H9 (cell line): ENCODE measurements around the gene SLC6A8. TPM values are rescaled to one million over a fixed set of nuclear protein-coding genes. Genes with fewer than 3 reads are reported as not detected.

Experiments used
- DNase-seq: peaks from one replicate; pipeline ENCODE4 v3.0.0-alpha.2; 2017
- H2AFZ ChIP-seq: one replicate; pipeline ENCODE4 v1.6.1; 2013; ENCODE audit warnings: mild to moderate bottlenecking, low read length, control low read depth, moderate library complexity
- H2AK5ac ChIP-seq: 2 replicates; pipeline ENCODE4 v1.6.1; 2013; ENCODE audit warnings: low read length, control low read depth, mixed read lengths; ENCODE audit not compliant: insufficient read length
- H2BK120ac ChIP-seq: one replicate; pipeline ENCODE4 v1.6.1; 2013; ENCODE audit warnings: low read depth, mild to moderate bottlenecking, low read length, control low read depth, inconsistent platforms; ENCODE audit not compliant: poor library complexity, severe bottlenecking
- H2BK12ac ChIP-seq: 2 replicates; pipeline ENCODE4 v1.6.1; 2013; ENCODE audit warnings: low read length, control low read depth, mixed read lengths, low read depth; ENCODE audit not compliant: insufficient read length
- H2BK15ac ChIP-seq: 2 replicates; pipeline ENCODE4 v1.6.1; 2013; ENCODE audit warnings: low read depth, low read length, control low read depth
- H2BK20ac ChIP-seq: one replicate; pipeline ENCODE4 v1.6.1; 2013; ENCODE audit warnings: low read depth, mild to moderate bottlenecking, low read length, control low read depth, inconsistent platforms; ENCODE audit not compliant: poor library complexity, severe bottlenecking
- H2BK5ac ChIP-seq: 2 replicates; pipeline ENCODE4 v1.6.1; 2013; ENCODE audit warnings: low read length, control low read depth, mixed read lengths; ENCODE audit not compliant: insufficient read length
- H3K14ac ChIP-seq: 2 replicates; pipeline ENCODE4 v1.6.1; 2013; ENCODE audit warnings: low read length, control low read depth; ENCODE audit not compliant: insufficient read depth
- H3K18ac ChIP-seq: 2 replicates; pipeline ENCODE4 v1.6.1; 2013; ENCODE audit warnings: low read depth, mild to moderate bottlenecking, mixed read lengths, low read length, control low read depth; ENCODE audit not compliant: insufficient read length
- H3K23ac ChIP-seq: 2 replicates; pipeline ENCODE4 v1.6.1; 2013; ENCODE audit warnings: low read length, control low read depth, mixed read lengths, low read depth; ENCODE audit not compliant: insufficient read length
- H3K23me2 ChIP-seq: 2 replicates; pipeline ENCODE4 v1.6.1; 2013; ENCODE audit warnings: low read depth, mild to moderate bottlenecking, mixed read lengths, low read length, control low read depth; ENCODE audit not compliant: insufficient read length, poor library complexity, severe bottlenecking
- H3K27ac ChIP-seq: 2 replicates; pipeline ENCODE4 v1.5.1; 2013; ENCODE audit warnings: low read length, control low read depth, mixed read lengths, low read depth; ENCODE audit not compliant: insufficient read length
- H3K27me3 ChIP-seq: 2 replicates; pipeline ENCODE4 v1.6.1; 2013; ENCODE audit warnings: low read length, control low read depth, inconsistent platforms; ENCODE audit not compliant: insufficient read depth
- H3K4ac ChIP-seq: 2 replicates; pipeline ENCODE4 v1.6.1; 2013; ENCODE audit warnings: low read depth, mild to moderate bottlenecking, control low read depth, inconsistent platforms, low read length, moderate library complexity
- H3K4me1 ChIP-seq: 2 replicates; pipeline ENCODE4 v1.6.1; 2013; ENCODE audit warnings: low read length, control low read depth, inconsistent platforms; ENCODE audit not compliant: insufficient read depth
- H3K4me2 ChIP-seq: 2 replicates; pipeline ENCODE4 v1.6.1; 2013; ENCODE audit warnings: low read length, control low read depth, mixed read lengths; ENCODE audit not compliant: insufficient read length, insufficient read depth
- H3K56ac ChIP-seq: 2 replicates; pipeline ENCODE4 v1.6.1; 2013; ENCODE audit warnings: low read depth, mild to moderate bottlenecking, mixed read lengths, low read length, control low read depth; ENCODE audit not compliant: insufficient read length
- H3K79me1 ChIP-seq: 2 replicates; pipeline ENCODE4 v1.6.1; 2013; ENCODE audit warnings: low read depth, mild to moderate bottlenecking, moderate library complexity, low read length, control low read depth, inconsistent platforms; ENCODE audit not compliant: insufficient read depth, poor library complexity, severe bottlenecking
- H3K79me2 ChIP-seq: 2 replicates; pipeline ENCODE4 v1.6.1; 2013; ENCODE audit warnings: low read length, control low read depth, inconsistent platforms; ENCODE audit not compliant: insufficient read depth
- H3K9ac ChIP-seq: 2 replicates; pipeline ENCODE4 v1.6.1; 2013; ENCODE audit warnings: low read length, control low read depth, mixed read lengths; ENCODE audit not compliant: insufficient read length; ENCODE audit errors: extremely low read depth
- H3K9me3 ChIP-seq: one replicate; pipeline ENCODE4 v1.6.1; 2013; ENCODE audit warnings: low read depth, low read length, inconsistent platforms; ENCODE audit not compliant: control insufficient read depth
- H3T11ph ChIP-seq: one replicate; pipeline ENCODE4 v1.6.1; 2013; ENCODE audit warnings: mild to moderate bottlenecking, low read length, control low read depth, inconsistent platforms
- H4K20me1 ChIP-seq: one replicate; pipeline ENCODE4 v1.6.1; 2013; ENCODE audit not compliant: control insufficient read depth, insufficient read length, insufficient read depth
- H4K5ac ChIP-seq: 2 replicates; pipeline ENCODE4 v1.6.1; 2013; ENCODE audit warnings: low read depth, mild to moderate bottlenecking, mixed read lengths, low read length, control low read depth; ENCODE audit not compliant: insufficient read length
- H4K8ac ChIP-seq: replicated peaks from 2 replicates; pipeline ENCODE4 v1.6.1; 2013; ENCODE audit warnings: low read length, control low read depth, mixed read lengths, low read depth; ENCODE audit not compliant: insufficient read length
- H4K91ac ChIP-seq: 2 replicates; pipeline ENCODE4 v1.6.1; 2013; ENCODE audit warnings: low read depth, mild to moderate bottlenecking, moderate library complexity, mixed read lengths, low read length, control low read depth; ENCODE audit not compliant: insufficient read length
- H3K27ac Mint-ChIP-seq, 3 experiments: 2 replicates in 2 of 3; 3 replicates in 1 of 3; pipeline ENCODE4 v1.8.0; 2020 to 2021; ENCODE audit warnings: mixed read lengths in 3 of 3, mild to moderate bottlenecking in 1 of 3, moderate library complexity in 1 of 3
- H3K27me3 Mint-ChIP-seq: 2 replicates; pipeline ENCODE4 v1.8.0; 2021; ENCODE audit warnings: low read depth, mild to moderate bottlenecking, moderate library complexity, mixed read lengths
- H3K36me3 Mint-ChIP-seq, 3 experiments: 2 replicates in 2 of 3; 3 replicates in 1 of 3; pipeline ENCODE4 v1.8.0; 2020 to 2021; ENCODE audit warnings: low read depth in 3 of 3, mixed read lengths in 3 of 3; ENCODE audit not compliant: insufficient read depth in 1 of 3
- H3K4me1 Mint-ChIP-seq, 2 experiments: 2 replicates each; pipeline ENCODE4 v1.8.0; 2020; ENCODE audit warnings: mixed read lengths in 2 of 2
- H3K4me3 Mint-ChIP-seq, 2 experiments: 2 replicates in 1 of 2; 3 replicates in 1 of 2; pipeline ENCODE4 v1.8.0; 2020 to 2021; ENCODE audit warnings: mild to moderate bottlenecking in 2 of 2, mixed read lengths in 2 of 2, moderate library complexity in 1 of 2
- H3K9me3 Mint-ChIP-seq, 2 experiments: 2 replicates in 1 of 2; 3 replicates in 1 of 2; pipeline ENCODE4 v1.8.0; 2020; ENCODE audit warnings: mild to moderate bottlenecking in 2 of 2, mixed read lengths in 2 of 2, moderate library complexity in 1 of 2
- WGBS: extraction: QIAGEN DNeasy Blood & Tissue Kit; methylation state at CpG from one replicate; pipeline ENCODE4 v1.1.7; 2013; ENCODE audit warnings: missing lambda C conversion rate, low lambda C conversion rate, mixed read lengths; ENCODE audit not compliant: insufficient read length; ENCODE audit errors: extremely low coverage; 5-methylcytosine and 5-hydroxymethylcytosine counted together
- total RNA-seq: library from RNA; stranded (reverse); gene quantifications from 2 replicates; pipeline ENCODE4 v1.2.1, GENCODE V29; 2021
- TF ChIP-seq, protein P1 (sequence below): fragments of 200-600 bp; sonication (generic); conservative IDR thresholded peaks from 3 replicates; pipeline ENCODE4 v1.8.0; 2021; ENCODE audit warnings: antibody characterized with exemption, mild to moderate bottlenecking

Gene SLC6A8
- total RNA-seq, 1 experiment from 2014 or later: 229 TPM

DNA sequence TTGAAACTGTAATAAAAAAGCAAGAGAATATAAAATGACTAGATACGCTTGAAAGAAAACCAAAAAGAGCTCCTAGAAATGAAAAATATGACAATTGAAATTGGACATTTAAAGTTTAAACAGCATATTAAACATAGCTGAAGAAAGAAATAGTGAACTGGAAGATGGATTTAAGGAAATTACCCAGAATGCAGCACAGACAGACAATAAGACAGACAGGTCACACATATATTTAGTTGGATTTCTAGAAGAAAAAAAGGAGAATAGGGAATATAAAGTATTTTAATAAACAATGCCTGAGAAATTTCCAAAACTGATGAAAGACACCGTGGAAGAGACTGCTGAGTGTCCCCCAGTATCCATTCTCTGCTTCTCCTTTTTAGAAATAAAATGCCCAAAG lies 34.2 kb upstream of the SLC6A8 start:
- peaks cover 70 to 75% of the 10 kb centered on the region in 2 experiments for H3K9me3 Mint-ChIP-seq
- H3K79me2 ChIP-seq: no peaks in the 10 kb centered on the region
- H2BK20ac ChIP-seq: no peak overlapping the region
- peaks cover 20% of the 10 kb centered on the region for H3K9me3 ChIP-seq
- H3K27me3 Mint-ChIP-seq: peaks cover 25% of the 10 kb centered on the region
- H3K27ac ChIP-seq: no peak overlapping the region
- H3K14ac ChIP-seq: no peak overlapping the region
- no peak overlapping the region for H2BK15ac ChIP-seq
- no peak overlapping the region for H2BK5ac ChIP-seq
- WGBS: no CpG with 5 or more reads among the region's 2 CpGs
- no peak overlapping the region for H3K4me3 Mint-ChIP-seq
- H2BK120ac ChIP-seq: no peak overlapping the region
- H3K27me3 ChIP-seq: peaks cover 4% of the 10 kb centered on the region; the same call in 1 of the 2 replicates
- peaks cover 0 to 2% (median 0%) of the 10 kb centered on the region in 3 experiments; a peak in 3 of 7 replicates for H3K36me3 Mint-ChIP-seq
- H3K23me2 ChIP-seq: peaks cover 3% of the 10 kb centered on the region
- no peak overlapping the region for H3K56ac ChIP-seq
- no peak overlapping the region for H2AK5ac ChIP-seq
- no peak overlapping the region for H3K9ac ChIP-seq
- H4K91ac ChIP-seq: no peak overlapping the region
- no peak overlapping the region for H2BK12ac ChIP-seq
- no peaks in the 10 kb centered on the region for H3K4me1 ChIP-seq
- no peak overlapping the region for H3K18ac ChIP-seq
- no peak overlapping the region for H4K5ac ChIP-seq
- no peak overlapping the region for H3T11ph ChIP-seq
- H3K4ac ChIP-seq: no peak overlapping the region
- H3K4me1 Mint-ChIP-seq: peaks cover 2 to 3% of the 10 kb centered on the region in 2 experiments; a peak in 1 of 4 replicates
- H3K4me2 ChIP-seq: no peak overlapping the region
- peaks cover 2% of the 10 kb centered on the region for H4K20me1 ChIP-seq
- no peaks in the 10 kb centered on the region for H3K79me1 ChIP-seq
- no peak overlapping the region for H2AFZ ChIP-seq
- no peak for DNase-seq
- H3K23ac ChIP-seq: no peak overlapping the region
- H4K8ac ChIP-seq: no peak overlapping the region
- TF ChIP-seq, protein P1, sequence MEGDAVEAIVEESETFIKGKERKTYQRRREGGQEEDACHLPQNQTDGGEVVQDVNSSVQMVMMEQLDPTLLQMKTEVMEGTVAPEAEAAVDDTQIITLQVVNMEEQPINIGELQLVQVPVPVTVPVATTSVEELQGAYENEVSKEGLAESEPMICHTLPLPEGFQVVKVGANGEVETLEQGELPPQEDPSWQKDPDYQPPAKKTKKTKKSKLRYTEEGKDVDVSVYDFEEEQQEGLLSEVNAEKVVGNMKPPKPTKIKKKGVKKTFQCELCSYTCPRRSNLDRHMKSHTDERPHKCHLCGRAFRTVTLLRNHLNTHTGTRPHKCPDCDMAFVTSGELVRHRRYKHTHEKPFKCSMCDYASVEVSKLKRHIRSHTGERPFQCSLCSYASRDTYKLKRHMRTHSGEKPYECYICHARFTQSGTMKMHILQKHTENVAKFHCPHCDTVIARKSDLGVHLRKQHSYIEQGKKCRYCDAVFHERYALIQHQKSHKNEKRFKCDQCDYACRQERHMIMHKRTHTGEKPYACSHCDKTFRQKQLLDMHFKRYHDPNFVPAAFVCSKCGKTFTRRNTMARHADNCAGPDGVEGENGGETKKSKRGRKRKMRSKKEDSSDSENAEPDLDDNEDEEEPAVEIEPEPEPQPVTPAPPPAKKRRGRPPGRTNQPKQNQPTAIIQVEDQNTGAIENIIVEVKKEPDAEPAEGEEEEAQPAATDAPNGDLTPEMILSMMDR: no peak
- no peak overlapping the region for H3K27ac Mint-ChIP-seq
